HG03039 (cell line): Measurements from ENCODE around the gene IL15.
"Not testable (repeated sequence)": the region's sequence is repeated elsewhere in the genome, so short reads cannot be mapped to it uniquely, and the experiment has no call there.

Experiments
- ATAC-seq: cut with Tn5 transposase; IDR thresholded peaks from one replicate; pipeline ENCODE4 v1.9.1; 2021; ENCODE audit warnings: mild to moderate bottlenecking, moderate library complexity; ENCODE audit not compliant: unreplicated experiment

Gene IL15

DNA sequence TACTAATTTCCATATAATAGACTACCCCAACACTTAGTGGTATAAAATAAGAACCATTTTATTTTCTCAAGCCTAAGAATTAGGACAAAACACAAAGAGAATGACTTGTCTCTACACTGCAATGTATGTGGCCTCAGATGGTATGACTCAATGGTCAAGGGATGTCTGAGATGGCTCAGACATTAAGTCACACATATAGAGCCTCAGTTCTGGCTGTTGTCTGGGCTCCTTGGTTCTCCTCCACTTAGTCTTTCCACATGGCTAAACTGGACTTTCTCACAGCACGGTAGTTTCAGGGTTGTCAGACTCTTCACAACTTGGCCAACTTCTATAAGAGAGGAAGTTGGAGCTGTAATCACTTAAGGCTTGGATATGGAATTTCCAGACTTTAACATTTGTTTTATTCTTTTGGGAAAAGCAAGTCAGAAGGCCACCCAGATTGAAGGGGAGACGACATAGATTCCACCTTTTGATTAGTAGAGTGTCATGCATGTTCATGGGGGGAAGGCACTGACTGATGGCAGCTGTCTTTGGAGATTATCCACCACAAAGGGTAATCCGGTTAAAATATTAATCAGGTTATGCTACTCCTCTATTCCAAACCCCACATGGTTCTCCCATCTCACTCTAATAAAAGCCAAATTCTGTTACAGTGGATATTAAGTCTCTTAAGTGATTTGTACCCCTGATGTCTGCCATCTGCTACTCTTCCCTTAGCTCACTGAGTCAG, 9.4 kb downstream of the IL15 start:
- ATAC-seq: no peak

- no peak for ATAC-seq
Observed at GRCh38 chr4:141646969-141647368, 10.6 kb downstream of the IL15 start.

GRCh38 chr4:141647966-141648365, 11.6 kb downstream of the IL15 start:
- ATAC-seq: no peak

GRCh38 chr4:141652161-141652778, 15.9 kb downstream of the IL15 start:
- no peak for ATAC-seq

GRCh38 chr4:141654098-141654497, 17.7 kb downstream of the IL15 start:
- no peak for ATAC-seq

GRCh38 chr4:141656031-141656430, 19.6 kb downstream of the IL15 start:
- ATAC-seq: no peak

DNA sequence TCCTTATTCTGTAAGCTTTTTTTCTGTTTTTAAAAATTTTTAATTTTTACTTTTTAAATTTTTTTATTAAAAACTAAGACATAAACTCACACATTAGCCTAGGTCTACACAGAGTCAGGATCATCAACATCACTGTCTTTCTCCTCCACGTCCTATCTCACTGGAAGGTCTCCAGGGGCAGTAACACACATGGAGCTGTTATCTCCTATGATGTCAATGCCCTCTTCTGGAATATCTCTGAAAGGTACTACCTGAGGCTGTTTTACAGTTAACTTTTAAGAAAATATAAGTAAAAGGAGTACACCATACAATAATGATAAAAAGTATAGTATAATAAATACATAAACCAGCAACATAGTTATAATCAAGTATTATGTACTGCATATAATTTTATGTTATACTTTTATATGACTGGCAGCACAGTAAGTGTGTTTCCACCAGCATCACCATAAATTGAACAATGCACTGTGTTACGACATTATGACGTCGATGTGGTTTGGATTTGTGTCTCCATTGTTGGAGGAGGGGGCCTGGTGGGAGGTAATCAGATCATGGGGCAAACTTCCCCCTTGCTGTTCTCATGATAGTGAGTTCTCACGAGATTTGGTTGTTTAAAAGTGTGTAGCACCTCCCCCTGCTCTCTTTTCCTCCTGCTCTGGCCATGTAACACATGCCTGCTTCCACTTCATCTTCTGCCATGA, 21.3 kb downstream of the IL15 start:
- no peak for ATAC-seq

DNA sequence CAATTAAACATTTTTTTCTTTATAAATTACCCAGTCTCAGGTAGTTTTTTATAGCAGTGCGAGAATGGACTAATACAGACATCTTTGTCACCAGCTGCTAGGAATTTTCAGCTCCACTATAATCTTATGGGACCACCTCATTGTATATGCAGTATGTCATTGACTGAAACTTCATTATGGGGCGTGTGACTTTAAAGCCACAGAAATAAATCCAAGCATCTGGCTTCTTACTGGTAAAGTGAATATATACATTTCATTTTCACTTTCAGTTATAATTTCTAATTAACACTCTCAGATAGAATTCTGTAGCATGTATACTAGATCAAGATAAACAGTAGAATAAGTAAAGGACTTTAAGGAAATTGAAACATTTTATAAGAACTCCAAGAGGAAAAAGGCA, 21.9 kb downstream of the IL15 start:
- ATAC-seq: no peak

DNA sequence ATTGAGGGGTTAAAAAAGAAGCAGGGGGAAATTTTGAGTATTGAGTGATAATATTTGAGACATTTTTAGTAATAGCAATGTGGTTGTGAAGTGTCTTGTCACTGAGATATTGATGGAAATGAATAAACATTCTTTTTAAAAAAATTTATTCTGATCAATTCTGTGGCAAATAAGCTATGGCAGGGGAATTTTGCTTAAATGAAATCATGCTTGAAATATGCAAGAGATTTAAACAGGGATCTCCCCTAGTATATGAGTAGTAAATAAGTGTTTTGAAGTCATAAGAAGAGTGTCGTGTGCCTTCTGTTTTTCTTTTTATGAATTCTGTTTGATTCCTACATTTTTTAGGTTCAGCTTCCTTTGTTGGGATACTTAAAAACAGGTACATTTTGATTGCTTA, 23.2 kb downstream of the IL15 start:
- no peak for ATAC-seq

GRCh38 chr4:141660880-141661279, 24.5 kb downstream of the IL15 start:
- ATAC-seq: no peak

DNA sequence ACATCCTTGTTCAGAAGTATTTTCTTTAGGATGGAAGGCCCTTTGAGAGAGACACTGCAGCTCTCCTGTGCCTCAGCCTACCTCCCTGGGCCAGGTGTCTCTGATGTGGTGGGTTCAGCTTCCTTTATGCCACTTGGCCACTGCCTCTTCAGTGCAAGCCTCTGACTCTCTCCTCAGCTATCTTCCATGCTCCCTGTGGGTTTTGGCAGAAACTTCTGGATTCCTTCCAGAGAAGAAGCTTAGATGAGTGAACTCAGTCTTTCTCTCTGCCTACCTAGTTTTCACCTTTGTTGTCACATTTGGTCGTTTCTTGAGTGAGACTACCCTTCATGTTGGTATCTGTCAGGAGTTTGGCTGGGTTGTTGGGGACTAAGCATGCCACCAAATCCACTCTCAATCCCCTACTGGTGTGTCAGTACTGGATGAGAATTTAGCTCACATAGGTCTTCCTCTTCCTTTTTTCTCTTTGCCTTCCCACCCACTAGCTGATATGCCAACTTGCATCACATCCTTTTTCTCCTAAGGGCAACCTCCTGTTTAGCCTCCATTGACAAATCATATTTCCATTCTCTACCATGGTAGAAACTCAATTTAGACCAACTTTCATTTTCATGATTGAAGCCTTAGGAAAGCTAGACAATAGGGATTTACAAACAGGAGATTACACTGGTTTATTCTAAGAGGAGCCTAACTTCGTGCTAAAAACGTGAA, 32.0 kb downstream of the IL15 start:
- no peak for ATAC-seq

DNA sequence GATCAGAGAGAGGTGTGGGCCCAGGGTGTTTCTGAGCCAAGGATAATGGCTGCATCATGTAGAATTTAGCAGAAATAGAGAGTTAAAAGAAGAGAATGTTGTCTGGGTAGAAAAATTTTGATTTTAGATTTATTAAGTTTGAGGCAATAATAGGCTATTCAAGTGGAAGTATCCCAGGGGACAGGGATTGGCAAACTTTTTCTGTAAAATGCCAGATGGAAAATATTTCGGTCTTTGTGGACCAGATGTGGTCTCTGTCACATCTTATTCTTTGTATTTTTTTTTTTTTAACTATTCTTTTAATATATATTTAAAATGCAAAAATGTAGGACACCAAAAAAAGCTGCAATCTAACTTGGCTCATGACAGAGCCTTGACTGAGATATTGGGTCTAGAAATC, 33.1 kb downstream of the IL15 start:
- ATAC-seq: no peak

DNA sequence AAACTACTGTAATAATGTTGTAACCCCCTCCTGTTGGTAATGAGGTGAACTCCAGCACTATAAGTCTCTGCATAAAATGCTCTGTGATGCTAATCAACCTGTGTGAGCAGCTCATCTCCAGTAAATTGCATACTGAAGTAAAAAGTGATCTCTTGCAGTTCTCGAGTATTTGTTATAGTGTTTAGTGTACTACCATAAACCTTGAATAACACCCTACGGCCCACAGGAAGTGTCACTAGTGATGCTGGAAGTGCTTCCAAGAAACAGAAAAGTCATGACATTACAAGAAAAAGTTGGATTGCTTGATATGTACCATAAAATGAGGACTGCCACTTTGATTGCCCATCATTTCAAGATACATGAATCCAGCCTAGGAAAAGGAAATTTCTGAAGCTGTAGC, 39.0 kb downstream of the IL15 start:
- ATAC-seq: no peak

DNA sequence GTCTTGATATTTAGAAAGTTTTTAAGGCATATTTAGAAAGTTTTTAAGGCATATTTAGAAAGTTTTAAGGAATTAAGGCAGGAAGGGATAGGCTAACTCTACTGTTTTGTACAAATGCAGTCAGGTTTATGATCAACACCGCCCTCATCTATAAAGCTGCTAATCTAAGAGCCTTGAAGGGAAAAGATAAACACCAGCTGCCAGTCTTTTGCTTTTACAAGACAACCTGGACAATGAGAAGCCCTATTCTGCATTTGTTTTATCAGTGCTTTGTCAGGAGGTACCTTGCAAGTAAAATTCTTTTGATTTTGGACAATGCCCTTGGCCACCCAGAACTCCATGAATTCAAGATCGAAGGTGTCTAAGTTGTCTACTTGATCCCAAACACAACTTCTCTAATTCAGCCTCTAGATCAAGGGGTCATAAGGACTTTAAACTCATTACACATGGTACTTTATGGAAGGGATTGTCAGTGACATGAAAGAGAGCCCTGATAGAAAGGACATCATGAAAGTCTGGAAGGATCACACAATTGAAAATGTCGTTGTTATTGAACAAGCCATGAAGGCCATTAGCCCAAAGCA, 39.8 kb downstream of the IL15 start:
- ATAC-seq: no peak

- no peak for ATAC-seq
Observed at GRCh38 chr4:141680060-141680459, 43.7 kb downstream of the IL15 start.

GRCh38 chr4:141684785-141685184, 48.4 kb downstream of the IL15 start:
- ATAC-seq: no peak

- ATAC-seq: no peak
Observed at GRCh38 chr4:141686146-141686775, 49.9 kb downstream of the IL15 start.

- no peak for ATAC-seq
Observed at GRCh38 chr4:141686879-141687278, 50.5 kb downstream of the IL15 start.

DNA sequence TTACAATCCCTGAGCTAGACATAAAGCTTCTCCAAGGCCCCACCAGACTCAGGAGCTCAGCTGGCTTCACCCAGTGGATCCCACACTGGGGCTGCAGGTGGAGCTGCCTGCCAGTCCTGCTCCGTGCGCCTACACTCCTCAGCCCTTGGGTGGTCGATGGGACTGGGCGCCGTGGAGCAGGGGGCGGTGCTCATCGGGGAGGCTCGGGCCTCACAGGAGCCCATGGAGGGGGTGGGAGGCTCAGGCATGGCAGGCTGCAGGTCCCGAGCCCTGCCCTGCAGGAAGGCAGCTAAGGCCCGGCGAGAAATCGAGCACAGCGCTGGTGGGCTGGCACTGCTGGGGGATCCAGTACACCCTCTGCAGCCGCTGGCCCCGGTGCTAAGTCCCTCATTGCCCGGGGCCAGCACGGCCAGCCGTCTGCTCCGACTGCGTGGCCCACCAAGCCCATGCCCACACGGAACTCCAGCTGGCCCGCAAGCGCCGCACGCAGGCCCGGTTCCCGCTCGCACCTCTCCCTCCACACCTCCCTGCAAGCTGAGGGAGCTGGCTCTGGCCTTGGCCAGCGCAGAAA, 53.4 kb downstream of the IL15 start:
- not testable (repeated sequence) for ATAC-seq

- not testable (repeated sequence) for ATAC-seq
Observed at GRCh38 chr4:141691247-141691646, 54.9 kb downstream of the IL15 start.
